ENCODE data around the gene RNPEP. TPM values are rescaled to one million over a fixed set of nuclear protein-coding genes. Genes with fewer than 3 reads are reported as not detected.

RNPEP gene
- total RNA-seq, 4 donors from 2014 or later: 33.0 to 49.0 (median 44.0) TPM

DNA sequence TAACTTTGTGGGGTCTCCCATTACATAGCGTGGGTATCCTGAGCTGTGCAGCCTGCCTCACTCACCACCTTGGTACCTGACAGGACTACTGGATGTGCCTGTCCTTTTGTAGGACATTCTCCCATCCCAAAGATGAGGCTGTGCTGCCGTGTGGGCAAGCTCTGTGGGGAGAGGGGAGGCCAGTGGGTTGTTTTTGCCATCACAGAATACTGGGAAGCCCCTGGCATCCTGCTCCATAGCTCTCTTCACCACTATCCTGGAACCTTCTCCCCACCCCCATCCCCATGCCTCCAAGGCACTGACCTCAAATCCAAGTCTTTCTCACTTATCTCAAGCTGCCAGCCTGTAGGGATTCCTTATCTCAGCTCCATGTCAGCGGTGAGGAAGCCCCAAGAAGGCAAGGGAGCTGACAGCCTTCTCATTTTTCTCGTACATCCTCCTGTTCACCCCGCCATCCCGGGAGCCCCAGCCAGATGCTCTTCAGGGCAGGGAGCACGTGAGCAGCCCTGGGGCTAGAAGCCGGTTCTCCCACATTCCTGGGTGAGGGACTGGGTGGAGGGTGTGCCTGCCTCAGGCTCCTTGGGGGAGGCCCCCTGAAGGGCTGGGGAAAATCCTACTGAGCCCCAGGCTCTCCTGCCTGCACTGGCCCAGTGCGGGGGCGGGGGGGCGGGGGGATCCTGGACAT is 25.5 kb downstream of the RNPEP start:
- no peaks in the 10 kb centered on the region for H3K9me3 ChIP-seq
- DNase-seq (ENCODE audit: extremely low spot score): no peak
- H3K27me3 ChIP-seq: no peaks in the 10 kb centered on the region
- H3K27ac ChIP-seq (replicated peaks in 1 of 4): no peak overlapping the region
- WGBS: 47% methylated on average over 3 of the region's 11 CpGs
- peaks cover 0 to 12% (median 2%) of the 10 kb centered on the region in 4 donors for H3K4me1 ChIP-seq
- TF ChIP-seq POLR2A (IDR thresholded peaks at IDR 0.05; ENCODE audit: low read depth) (no peak), EP300 (IDR thresholded peaks at IDR 0.05) (no peak), POLR2AphosphoS5 (IDR thresholded peaks at IDR 0.05) (no peak)
- TF ChIP-seq, protein P1, sequence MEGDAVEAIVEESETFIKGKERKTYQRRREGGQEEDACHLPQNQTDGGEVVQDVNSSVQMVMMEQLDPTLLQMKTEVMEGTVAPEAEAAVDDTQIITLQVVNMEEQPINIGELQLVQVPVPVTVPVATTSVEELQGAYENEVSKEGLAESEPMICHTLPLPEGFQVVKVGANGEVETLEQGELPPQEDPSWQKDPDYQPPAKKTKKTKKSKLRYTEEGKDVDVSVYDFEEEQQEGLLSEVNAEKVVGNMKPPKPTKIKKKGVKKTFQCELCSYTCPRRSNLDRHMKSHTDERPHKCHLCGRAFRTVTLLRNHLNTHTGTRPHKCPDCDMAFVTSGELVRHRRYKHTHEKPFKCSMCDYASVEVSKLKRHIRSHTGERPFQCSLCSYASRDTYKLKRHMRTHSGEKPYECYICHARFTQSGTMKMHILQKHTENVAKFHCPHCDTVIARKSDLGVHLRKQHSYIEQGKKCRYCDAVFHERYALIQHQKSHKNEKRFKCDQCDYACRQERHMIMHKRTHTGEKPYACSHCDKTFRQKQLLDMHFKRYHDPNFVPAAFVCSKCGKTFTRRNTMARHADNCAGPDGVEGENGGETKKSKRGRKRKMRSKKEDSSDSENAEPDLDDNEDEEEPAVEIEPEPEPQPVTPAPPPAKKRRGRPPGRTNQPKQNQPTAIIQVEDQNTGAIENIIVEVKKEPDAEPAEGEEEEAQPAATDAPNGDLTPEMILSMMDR (IDR thresholded peaks at IDR 0.05): no peak
- H3K36me3 ChIP-seq: peaks cover 27 to 56% (median 49%) of the 10 kb centered on the region in 4 donors
- intact Hi-C loops (cut with DNase I): loop anchor here (5.0 kb wide), 1 partner anchor 109 kb away; no protein-coding TSS in a partner anchor
- no peak overlapping the region for H3K4me3 ChIP-seq

- Histone ChIP-seq H3K9me3 (no peaks in the 10 kb centered on the region), H3K36me3 (peaks cover 12 to 40% (median 33%) of the 10 kb centered on the region in 4 donors), H3K4me3 (no peak overlapping the region), H3K4me1 (peaks cover 0 to 12% (median 2%) of the 10 kb centered on the region in 4 donors), H3K27ac (replicated peaks in 1 of 4) (no peak overlapping the region), H3K27me3 (no peaks in the 10 kb centered on the region)
- intact Hi-C loops (cut with DNase I): loop anchor here (1.0 to 5.0 kb wide), 2 partner anchors 108 to 126 kb away; no protein-coding TSS in a partner anchor
- TF ChIP-seq, protein P1 (IDR thresholded peaks at IDR 0.05): peak; percentile 76 to 87 (median 77)
- TF ChIP-seq POLR2AphosphoS5 (IDR thresholded peaks at IDR 0.05): no peak
- no peak for TF ChIP-seq POLR2A (IDR thresholded peaks at IDR 0.05; ENCODE audit: low read depth)
- no peak for TF ChIP-seq EP300 (IDR thresholded peaks at IDR 0.05)
- 11% methylated on average over 5 of the region's 11 CpGs for WGBS
- no peak for DNase-seq (ENCODE audit: extremely low spot score)
These were observed 27.1 kb downstream of the RNPEP start for GRCh38 chr1:202009326-202010179.

GRCh38 chr1:202010180-202011015 is 27.9 kb downstream of the RNPEP start, which contains the start of gene ELF3:
Gene ELF3, plus strand, starts transcription at chr1:202010587. Its CDS starts 550 bp downstream, at chr1:202011137.
- Histone ChIP-seq H3K27ac (replicated peaks in 1 of 4) (no peak within 1 kb of the TSS), H3K9me3 (no peaks in the 10 kb centered on the region), H3K4me1 (peaks cover 0 to 12% (median 2%) of the 10 kb centered on the region in 4 donors), H3K36me3 (peaks cover 4 to 34% (median 25%) of the 10 kb centered on the region in 4 donors), H3K4me3 (peak within 1 kb of the TSS in 1 of 4 donors; percentile 16), H3K27me3 (no peaks in the 10 kb centered on the region)
- no peak for TF ChIP-seq POLR2A (IDR thresholded peaks at IDR 0.05; ENCODE audit: low read depth)
- TF ChIP-seq, protein P1 (IDR thresholded peaks at IDR 0.05): no peak
- TF ChIP-seq POLR2AphosphoS5 (IDR thresholded peaks at IDR 0.05): no peak
- TF ChIP-seq EP300 (IDR thresholded peaks at IDR 0.05): no peak
- intact Hi-C loops (cut with DNase I): no loop called here
- 81% methylated on average over 11 of the region's 24 CpGs for WGBS
- DNase-seq (ENCODE audit: extremely low spot score): no peak

DNA sequence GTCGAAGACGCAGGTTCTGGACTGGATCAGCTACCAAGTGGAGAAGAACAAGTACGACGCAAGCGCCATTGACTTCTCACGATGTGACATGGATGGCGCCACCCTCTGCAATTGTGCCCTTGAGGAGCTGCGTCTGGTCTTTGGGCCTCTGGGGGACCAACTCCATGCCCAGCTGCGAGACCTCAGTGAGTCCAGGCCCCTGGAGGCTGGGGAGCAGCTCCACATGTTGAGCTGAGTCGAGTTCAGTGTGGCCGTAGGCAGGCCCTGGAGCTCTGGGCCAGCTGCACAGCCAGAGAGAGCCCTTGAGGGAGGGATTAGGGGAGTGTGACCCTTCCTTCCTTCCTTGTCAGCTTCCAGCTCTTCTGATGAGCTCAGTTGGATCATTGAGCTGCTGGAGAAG is 29.5 kb downstream of the RNPEP start:
- no peak for DNase-seq (ENCODE audit: extremely low spot score)
- no peak for TF ChIP-seq POLR2A (IDR thresholded peaks at IDR 0.05; ENCODE audit: low read depth)
- TF ChIP-seq, protein P1 (IDR thresholded peaks at IDR 0.05): no peak
- no peak for TF ChIP-seq EP300 (IDR thresholded peaks at IDR 0.05)
- no peak for TF ChIP-seq POLR2AphosphoS5 (IDR thresholded peaks at IDR 0.05)
- intact Hi-C loops (cut with DNase I): no loop called here
- H3K4me3 ChIP-seq: no peak overlapping the region
- H3K9me3 ChIP-seq: no peaks in the 10 kb centered on the region
- peaks cover 0 to 5% (median 2%) of the 10 kb centered on the region in 4 donors for H3K4me1 ChIP-seq
- no peaks in the 10 kb centered on the region for H3K27me3 ChIP-seq
- peaks cover 0 to 25% (median 14%) of the 10 kb centered on the region in 4 donors for H3K36me3 ChIP-seq
- 92% methylated on average over 11 of the region's 11 CpGs for WGBS
- H3K27ac ChIP-seq (replicated peaks in 1 of 4): no peak overlapping the region

Measured in esophagus muscularis mucosa (tissue), 4 donors.